Activated T-helper 9 cell treated with anti-CD3 and anti-CD28 coated beads, Interleukin-2, amount 50 U/mL, for 16 hours (primary cell): ENCODE data around the gene ABR.
"Not testable (repeated sequence)": the region's sequence is repeated elsewhere in the genome, so short reads cannot be mapped to it uniquely, and the experiment has no call there.

Source experiments
- DNase-seq: peaks from one replicate; pipeline ENCODE4 v3.0.0-alpha.2; 2020; ENCODE audit warnings: low read depth

The ABR gene

DNA sequence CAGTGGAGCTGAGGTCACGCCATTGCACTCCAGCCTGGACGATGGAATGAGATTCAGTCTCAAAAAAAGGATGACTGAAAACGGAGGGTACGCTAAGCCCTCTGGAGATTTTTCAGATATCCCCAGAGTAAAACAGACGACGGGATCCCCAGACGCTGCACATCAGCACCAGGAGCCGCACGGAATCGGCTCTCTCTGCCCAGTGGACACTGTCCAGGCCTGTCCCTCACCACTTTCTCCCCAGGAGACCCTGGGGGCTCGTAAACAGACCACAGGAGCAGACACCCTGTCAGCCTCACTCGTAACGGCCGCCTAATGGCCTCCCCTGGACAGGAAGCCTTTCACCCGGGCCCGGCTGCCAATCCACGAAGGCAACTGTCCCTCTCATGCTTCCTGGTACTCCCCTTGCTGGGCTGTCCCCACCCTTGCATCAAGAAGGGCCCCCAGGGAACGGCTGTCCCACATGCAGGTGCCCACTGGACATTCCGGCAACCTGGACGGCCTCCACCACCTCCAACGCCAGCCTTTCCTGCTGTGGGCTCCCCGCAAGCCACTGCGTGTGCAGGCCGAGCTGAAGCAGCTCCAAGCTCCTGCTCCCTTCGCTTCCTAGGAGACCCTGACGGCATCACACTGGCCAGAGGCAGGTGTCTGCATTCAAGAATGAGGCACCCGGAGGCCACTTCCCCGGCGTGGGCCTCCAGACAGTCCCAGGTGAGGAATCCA lies 108.5 kb downstream of the ABR start:
- no peak for DNase-seq

- DNase-seq, result no peak
Observed at GRCh38 chr17:1070411-1070810, 109.4 kb downstream of the ABR start.

DNA sequence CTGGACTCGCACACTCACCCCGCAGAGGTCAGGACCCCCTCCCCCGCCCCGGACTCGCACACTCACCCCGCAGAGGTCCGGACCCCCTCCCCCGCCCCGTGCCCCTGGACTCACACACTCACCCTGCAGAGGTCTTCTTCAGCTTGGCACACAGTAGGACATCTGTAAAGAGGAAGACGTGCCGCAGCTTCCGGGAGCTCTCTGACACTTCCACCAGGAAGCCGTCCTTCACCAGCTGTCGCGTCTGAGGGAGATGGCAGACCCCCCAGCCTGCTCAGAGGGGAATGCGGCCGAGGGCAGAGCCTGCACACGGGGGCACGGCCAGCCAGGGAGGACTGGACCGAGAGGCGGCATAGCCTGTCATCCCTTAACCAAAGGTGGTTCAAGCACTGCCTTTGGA lies 109.9 kb downstream of the ABR start:
- no peak for DNase-seq

GRCh38 chr17:1068356-1068755 lies 111.4 kb downstream of the ABR start:
- DNase-seq, result no peak

DNA sequence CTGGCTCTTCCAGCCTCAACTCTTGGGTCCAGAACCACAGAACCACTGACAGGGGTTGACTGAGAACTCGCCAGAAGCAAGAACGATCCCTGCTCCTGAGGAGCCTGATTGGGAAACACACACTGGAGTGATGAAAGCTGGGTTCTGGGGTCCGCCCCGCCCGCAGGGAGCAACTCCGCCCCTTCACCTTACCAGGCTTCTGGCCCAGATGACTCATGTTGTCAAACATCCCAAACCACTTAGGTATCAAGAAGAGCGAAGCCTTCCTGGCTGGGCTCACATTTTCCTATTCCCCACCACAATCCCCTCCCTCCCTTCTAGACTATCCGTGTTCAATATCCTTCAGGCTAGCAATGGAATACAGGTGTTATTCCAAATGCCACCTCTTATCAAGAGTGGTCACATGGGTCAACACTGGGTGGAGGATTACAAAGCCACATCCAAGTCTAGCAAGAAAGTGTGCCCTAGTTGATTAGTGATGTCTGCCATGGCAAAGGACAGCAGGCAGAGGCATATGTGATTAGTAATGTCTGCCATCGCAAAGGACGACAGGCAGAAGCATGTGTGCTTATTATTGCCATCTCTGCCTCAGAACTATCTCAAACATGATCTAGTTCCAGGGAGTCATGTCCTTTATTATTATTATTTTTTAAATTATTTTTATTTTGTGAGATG lies 112.4 kb downstream of the ABR start:
- DNase-seq, result no peak

- not testable (repeated sequence) for DNase-seq
Observed at GRCh38 chr17:1065416-1065815, 114.4 kb downstream of the ABR start.

GRCh38 chr17:1060991-1061390 lies 118.8 kb downstream of the ABR start:
- no peak for DNase-seq

DNA sequence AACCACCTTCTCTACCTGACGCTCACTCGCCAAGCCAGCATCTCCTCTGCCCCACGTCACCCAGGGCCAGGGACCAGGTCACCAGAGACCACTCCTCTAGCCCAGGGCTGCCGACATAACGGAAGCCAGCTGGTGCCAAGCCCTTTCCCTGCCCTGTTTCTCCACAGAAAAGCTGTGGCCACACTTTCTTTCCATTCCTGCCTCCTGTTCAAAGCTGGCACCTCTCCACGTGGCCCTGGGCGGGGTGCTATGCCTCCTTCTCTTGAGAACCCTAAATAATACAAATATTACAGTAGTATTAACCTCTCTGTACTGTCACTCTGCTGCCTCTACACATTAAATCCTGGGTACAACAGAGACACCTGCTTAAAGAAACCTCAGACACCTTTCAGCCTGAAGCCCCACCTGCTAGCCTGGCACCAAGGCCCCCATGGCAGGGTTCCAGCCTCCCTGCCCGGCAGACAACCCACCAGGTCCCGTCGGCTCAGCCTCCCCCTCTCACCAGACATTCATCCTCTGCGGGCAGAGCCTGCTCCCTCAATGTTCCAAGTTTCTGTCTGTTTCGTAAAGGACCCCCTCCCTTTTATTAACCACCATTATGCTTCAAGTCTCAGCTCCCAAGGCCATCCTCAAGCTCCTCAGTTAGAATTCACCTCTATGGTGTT lies 120.5 kb downstream of the ABR start:
- no peak for DNase-seq

GRCh38 chr17:1058423-1059130 lies 121.2 kb downstream of the ABR start:
- DNase-seq, result peak; percentile 31

- DNase-seq, result no peak
Observed at GRCh38 chr17:1056761-1057160, 123.0 kb downstream of the ABR start.

GRCh38 chr17:1055751-1056645 lies 123.8 kb downstream of the ABR start:
- DNase-seq, result no peak

GRCh38 chr17:1055231-1055630 lies 124.5 kb downstream of the ABR start:
- no peak for DNase-seq

DNA sequence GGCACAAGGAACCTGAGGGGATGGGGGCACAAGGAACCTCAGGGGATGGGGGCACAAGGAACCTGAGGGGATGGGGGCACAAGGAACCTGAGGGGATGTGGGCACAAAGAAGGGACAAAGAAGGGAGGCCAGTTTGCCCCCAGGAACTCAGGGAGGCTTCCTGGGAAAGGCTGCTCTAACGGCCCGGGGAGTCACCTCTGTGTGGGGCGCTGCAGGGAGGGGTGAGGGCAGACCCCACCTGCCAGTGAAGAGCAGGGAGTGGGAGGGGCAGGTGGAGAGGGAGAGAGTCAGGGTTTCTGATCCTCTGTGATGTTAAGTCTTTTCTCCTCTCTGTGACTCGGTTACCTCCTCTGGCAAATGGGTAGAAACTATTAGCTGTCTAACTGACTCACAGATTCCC lies 125.1 kb downstream of the ABR start:
- no peak for DNase-seq

GRCh38 chr17:1053661-1054360 lies 126.0 kb downstream of the ABR start:
- DNase-seq, result no peak

DNA sequence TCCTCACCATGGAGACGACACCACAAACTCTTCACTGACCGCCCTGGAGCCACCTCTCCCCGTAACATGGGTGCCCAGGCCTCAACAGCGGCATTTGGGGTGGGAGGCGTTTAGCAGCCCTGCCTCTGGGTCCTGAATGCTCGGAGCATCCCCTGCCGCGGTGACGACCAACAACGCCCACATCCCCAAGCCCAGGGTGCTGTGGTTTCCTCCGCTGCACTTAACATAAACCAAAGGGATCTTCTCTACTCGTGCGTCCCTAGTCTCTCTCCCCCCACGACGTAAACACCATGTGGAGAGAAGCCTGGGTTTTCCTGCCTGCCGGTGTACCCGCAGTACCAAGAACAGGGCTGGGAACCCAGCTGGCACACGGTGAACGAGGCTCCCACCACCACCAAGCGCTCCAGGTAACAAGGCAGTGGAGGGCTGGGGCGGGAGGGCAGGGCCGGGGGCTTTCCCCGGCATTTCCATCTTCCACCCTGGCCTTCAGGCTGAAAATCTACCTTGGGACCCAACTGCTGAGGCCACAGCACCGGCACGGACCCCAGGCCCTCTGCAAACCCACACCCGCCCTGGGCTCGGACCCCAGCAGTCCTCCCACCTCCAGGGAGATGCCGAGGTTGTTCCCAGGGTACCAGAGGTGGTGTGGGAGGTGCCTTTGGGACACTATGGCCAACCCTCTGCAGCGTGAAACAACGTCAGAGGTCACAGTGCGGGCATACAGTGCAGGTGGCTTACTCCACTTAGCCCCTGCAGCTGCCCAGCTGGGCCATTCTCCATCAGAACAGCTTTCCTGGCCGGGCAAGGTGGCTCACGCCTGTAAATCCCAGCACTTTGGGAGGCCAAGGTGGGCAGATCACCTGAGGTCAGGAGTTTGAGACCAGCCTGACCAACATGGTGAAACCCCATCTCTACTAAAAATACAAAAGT lies 128.5 kb downstream of the ABR start:
- no peak for DNase-seq

DNA sequence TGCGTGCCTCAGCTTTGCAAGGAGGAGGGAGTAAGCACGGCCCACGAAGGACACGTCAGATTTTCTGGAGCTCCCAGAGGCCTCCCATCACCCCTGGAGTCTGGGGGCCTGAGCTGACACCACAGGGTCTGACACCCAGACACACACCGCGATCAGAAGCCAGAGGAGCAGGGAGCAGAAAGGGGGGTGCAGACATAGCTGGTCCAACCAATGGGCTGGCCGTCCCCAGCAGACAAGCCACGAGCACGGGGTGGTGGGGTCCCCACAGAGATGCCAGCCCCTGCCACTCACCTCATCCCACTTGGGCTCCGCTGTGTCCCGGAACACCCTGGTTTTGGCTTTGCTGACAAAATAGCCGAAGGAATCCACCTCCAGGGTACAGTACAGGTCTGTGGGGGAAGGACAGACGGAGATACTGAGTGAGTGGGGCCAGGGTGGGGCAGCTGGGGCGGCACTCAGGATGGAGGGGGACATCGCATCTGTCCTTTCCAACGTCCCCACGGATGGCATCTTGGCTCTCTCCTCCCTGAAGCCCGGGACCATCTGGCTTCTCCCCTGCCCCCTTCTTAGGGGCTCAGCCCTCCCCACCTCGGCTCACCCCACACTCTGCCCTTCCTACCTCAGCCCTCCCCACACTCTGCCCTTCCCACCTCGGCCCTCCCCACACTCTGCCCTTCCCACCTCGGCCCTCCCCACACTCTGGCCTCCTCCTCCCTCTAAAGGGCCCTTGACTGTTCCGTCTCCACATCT lies 129.4 kb downstream of the ABR start:
- no peak for DNase-seq

- DNase-seq, result no peak
Observed at GRCh38 chr17:1049446-1050225, 130.1 kb downstream of the ABR start.

DNA sequence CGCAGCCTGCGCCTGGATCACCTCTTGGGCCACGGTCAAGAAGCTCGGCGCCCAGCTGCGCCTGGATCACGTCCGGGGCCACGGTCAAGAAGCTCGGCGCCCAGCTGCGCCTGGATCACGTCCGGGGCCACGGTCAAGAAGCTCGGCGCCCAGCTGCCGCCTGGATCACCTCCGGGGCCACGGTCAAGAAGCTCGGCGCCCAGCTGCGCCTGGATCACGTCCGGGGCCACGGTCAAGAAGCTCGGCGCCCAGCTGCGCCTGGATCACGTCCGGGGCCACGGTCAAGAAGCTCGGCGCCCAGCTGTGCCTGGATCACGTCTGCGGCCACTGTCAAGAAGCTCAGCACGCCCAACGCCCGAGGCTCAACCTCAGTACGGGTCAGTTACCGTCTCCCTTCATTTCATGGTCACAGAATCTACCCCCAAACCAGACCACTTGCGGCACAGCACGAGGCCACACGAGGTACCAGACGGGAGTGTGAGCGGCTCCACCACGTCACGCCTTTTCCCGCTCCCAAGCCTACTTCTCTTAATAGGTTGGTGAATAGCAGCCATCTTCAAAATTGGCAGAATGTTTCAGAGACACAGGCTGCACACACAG lies 131.2 kb downstream of the ABR start:
- DNase-seq, result not testable (repeated sequence)
